Measurements from ENCODE around the gene CCNH.

The CCNH gene

DNA sequence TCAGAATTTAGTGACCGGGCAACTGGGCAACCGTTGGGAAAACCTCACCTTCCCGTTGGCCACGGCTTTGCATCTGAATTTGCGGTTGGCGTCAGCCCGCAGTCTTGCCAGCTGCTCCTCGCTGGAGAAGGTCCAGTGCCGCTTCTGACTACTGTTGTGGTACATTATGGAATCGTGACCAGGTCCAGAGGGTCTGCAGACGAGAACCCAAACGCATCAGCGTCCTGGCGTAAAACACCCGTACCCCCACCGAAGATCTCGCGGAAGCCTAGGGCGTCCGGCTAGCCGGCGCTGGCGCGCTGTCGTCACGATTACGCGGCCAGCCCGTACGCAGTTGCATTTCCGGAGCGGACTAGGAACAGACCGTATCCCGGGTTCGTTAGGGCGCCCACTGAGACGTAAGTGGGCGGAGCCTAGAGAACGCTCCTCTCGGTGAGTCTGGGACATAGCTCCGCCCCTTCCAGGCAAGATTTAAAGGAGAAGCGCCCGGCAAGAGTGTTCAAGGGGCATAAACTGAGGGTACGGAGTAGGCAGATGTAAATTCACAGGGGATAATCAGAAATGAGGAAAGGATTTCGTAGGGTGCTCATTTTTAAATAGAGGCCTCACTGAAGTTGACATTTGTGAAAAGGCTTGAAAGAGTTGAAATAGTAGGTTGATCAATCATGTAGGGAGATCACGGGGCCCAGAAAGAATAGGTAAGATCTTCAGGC is at the start of gene CCNH:
Gene CCNH (minus strand): TSS at position 301 of the 713 bp plus-strand sequence. CDS start 136 bp downstream, at position 165.
- DNase-seq (ENCODE audit: low read depth): peak; percentile 85

GRCh38 chr5:87457706-87458105 is 45.0 kb upstream of the CCNH start:
- DNase-seq (ENCODE audit: low read depth): no peak

GRCh38 chr5:87453801-87454200 is 41.1 kb upstream of the CCNH start:
- DNase-seq (ENCODE audit: low read depth): no peak

DNA sequence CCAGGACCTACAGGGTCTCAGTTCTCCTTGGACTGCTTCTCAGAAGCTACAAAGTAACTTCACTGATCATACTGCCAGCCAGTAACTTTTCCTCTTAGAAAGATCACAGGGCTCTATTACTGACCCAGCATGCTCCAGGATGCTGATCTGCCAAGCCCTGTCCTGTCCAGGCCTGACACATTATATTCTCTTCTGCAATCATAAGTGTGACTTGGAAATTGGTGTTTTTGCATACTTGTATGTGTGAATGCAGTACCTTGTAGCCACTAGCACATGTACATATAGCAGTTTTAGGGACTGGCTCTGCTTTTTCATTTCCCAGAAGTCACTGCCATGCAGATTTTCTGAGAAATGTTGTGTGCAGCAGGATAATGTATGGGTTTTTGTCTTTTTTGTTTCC is 40.1 kb upstream of the CCNH start:
- no peak for DNase-seq (ENCODE audit: low read depth)

DNA sequence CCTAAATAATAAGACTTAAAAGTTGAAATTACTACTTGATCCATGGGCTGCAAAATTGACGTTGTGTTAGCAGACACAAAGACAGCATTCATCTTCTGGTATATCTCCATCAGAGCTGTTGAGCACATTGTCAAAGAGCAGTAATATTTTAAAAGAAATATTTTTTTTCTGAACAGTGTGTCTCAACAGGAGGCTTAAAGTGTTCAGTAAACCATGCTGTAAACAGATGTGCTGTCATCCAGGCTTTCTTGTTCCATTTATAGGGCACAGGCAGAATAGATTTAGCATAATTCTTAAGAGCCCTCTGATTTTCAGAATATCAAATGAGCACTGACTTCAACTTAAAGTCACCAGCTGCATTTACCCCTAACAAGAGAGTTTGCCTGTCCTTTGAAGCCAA is 29.7 kb upstream of the CCNH start:
- no peak for DNase-seq (ENCODE audit: low read depth)

DNA sequence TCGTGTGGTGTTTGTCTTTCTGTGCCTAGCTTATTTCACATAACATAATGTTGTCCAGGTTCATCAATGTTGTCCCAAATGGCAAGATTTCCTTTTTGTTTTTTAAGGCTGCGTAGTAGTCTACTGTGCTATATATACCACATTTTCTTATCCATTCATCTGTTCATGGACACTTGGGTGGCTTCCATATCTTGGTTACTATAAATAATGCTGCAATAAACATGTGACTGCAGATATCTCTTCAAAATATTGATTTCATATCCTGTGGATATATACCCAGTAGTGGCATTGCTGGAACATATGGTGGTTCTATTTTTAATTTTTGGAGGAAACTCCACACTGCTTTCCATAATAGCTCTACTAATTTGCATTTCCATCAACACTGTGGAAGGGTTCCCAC is 25.5 kb upstream of the CCNH start:
- DNase-seq (ENCODE audit: low read depth): no peak

DNA sequence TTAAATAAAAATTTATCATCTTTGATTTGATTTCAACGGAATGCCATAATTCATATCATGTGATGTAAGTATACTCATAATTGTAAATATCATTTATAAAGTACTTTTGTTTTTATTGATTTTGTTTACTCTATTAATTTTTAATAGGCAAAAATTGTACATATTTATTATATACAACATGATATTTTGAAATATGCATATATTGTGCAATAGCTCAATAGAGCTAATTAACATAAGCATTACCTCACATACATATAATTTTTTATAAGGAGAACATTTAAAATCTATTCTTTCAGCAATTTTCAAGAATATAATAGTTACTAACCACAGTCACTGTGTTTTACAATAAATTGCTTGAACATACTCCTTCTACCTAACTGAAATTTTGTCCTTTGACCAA is 25.0 kb upstream of the CCNH start:
- DNase-seq (ENCODE audit: low read depth): no peak

- no peak for DNase-seq (ENCODE audit: low read depth)
Measured at GRCh38 chr5:87435144-87435694, 22.5 kb upstream of the CCNH start.

DNA sequence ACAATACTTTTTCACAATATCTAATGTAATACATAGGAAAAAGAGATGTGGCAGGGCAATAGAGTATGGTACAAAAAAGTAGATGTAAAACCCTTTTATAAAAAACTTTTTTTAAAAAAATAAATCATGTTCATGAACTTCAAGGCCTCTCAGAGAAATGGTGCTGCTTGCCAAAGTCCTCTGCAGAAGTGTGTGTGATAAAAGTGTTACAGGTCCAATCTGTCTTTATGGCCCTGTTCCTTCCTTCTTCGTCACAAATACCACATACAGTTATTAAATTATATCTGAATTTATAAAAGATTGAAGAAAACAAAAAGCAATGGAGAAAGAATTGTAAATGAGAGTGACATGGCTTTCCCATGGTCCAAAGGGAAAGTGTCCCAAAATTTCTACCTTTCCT is 21.7 kb upstream of the CCNH start:
- no peak for DNase-seq (ENCODE audit: low read depth)

GRCh38 chr5:87433945-87434344 is 21.2 kb upstream of the CCNH start:
- no peak for DNase-seq (ENCODE audit: low read depth)

- no peak for DNase-seq (ENCODE audit: low read depth)
Measured at GRCh38 chr5:87432460-87432859, 19.7 kb upstream of the CCNH start.

DNA sequence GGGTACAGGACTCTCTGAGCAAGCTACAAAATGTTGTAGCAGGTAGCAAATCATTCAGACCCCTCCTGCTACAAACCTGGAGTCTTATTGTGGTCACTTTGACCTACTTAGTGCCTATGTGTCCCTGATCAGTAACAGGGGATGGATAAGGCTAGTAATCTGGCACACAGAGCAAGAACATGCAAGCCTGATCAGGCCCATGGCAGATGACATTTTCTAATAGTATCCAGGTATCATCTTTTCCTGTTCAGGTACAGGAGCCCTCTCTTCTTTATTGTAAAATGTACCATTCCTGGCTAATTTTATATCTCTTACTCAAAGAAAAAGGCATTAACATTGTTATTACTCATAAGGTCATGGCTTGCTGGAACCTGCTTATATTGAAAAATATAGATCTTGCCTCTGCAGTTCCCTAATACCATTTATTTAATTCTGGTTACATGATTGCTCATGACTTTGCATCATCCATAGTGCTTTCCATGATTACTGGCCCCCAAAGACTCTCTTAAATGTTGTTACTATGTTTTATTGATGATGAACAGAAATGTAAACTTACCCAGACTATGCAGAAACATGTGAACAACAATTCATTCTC is 18.2 kb upstream of the CCNH start:
- DNase-seq (ENCODE audit: low read depth): no peak

DNA sequence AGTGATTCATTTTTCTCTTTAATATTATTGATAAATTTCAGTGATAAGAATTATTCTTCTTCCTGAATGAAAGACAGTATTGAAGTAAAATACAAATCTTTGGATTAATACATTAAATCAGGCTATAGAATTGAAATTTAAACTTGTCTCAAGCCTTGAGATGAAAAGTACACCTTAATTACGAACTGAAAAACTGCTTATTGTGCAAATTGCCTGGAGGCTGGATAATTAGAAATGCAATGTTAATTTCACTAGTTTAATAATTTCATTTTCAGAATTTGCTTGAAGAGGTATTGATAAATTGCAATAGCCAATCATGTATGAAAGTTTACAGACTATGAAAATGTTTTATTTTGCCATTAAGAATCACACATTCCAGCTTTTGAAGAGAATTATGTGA is 11.0 kb upstream of the CCNH start:
- no peak for DNase-seq (ENCODE audit: low read depth)

- DNase-seq (ENCODE audit: low read depth): no peak
Measured at GRCh38 chr5:87421307-87421706, 8.6 kb upstream of the CCNH start.

GRCh38 chr5:87418506-87418905 is 5.8 kb upstream of the CCNH start:
- DNase-seq (ENCODE audit: low read depth): no peak

DNA sequence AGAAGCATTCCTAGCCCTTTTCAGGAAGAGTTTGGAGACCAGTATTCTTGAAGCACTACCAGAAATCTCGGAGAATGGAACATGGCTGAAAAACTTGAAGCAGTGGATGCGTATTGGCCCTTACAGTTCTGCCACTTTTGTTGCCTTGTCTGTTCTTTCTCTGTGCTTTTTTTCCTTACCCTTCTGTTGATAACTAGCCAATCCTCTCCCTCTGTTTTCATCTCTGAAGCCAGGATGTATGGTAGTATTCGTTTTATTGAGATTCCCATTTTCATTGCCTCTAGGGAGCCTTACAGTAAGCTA is 564 bp upstream of the CCNH start:
- no peak for DNase-seq (ENCODE audit: low read depth)

- no peak for DNase-seq (ENCODE audit: low read depth)
Measured at GRCh38 chr5:87411973-87412629, 629 bp downstream of the CCNH start.

- DNase-seq (ENCODE audit: low read depth): no peak
Measured at GRCh38 chr5:87411586-87411972, 1.2 kb downstream of the CCNH start.

- peak; percentile 90 for DNase-seq (ENCODE audit: low read depth)
Measured at GRCh38 chr5:87410931-87411330, 1.8 kb downstream of the CCNH start.

GRCh38 chr5:87408204-87408603 is 4.5 kb downstream of the CCNH start:
- no peak for DNase-seq (ENCODE audit: low read depth)

GRCh38 chr5:87405472-87406155 is 7.1 kb downstream of the CCNH start:
- DNase-seq (ENCODE audit: low read depth): no peak

DNA sequence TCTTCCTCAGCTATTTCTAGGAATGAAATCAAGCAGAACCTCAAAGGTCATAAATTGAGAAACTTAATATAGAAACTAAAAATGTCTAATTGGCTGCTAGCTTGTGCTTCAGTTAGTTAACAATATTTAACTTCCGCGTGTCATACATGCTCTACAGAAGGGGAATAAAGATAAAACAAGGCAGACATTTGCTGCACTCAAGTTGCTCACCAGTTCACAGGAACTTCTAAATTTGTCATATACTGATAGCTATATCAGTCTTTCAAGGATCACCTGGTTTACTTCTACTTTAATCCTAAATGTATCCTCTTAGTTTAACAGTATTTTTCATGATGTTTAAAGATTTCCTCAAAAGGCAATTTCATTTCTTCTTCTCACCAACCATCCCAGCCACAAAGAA is 8.4 kb downstream of the CCNH start:
- no peak for DNase-seq (ENCODE audit: low read depth)

GRCh38 chr5:87403899-87404298 is 8.8 kb downstream of the CCNH start:
- DNase-seq (ENCODE audit: low read depth): no peak
